Hepatocyte (in vitro differentiated cells): ENCODE results near the gene MYL7. TPM values are rescaled to one million over a fixed set of nuclear protein-coding genes. Genes with fewer than 3 reads are reported as not detected.

Experiments used
- DNase-seq: peaks from one replicate; pipeline ENCODE4 v3.0.0-alpha.2; 2016; ENCODE audit warnings: low spot score
- H2AFZ ChIP-seq: fragments of 200-600 bp; sonication (generic); 2 replicates; pipeline ENCODE4 v1.6.0; 2016; ENCODE audit warnings: antibody characterized with exemption, mild to moderate bottlenecking
- H3K27ac ChIP-seq: fragments of 200-600 bp; sonication (generic); 2 replicates; pipeline ENCODE4 v1.5.1; 2016; ENCODE audit warnings: mild to moderate bottlenecking
- H3K27me3 ChIP-seq: fragments of 200-600 bp; sonication (generic); 2 replicates; pipeline ENCODE4 v1.6.1; 2016
- H3K36me3 ChIP-seq: fragments of 200-600 bp; sonication (generic); replicated peaks from 2 replicates; pipeline ENCODE4 v1.5.1; 2016; ENCODE audit warnings: low read depth; ENCODE audit not compliant: insufficient read depth
- H3K4me1 ChIP-seq: fragments of 200-600 bp; sonication (generic); 2 replicates; pipeline ENCODE4 v1.5.1; 2016; ENCODE audit warnings: mild to moderate bottlenecking, moderate library complexity; ENCODE audit not compliant: insufficient read depth
- H3K4me2 ChIP-seq: fragments of 200-600 bp; sonication (generic); 2 replicates; pipeline ENCODE4 v1.6.0; 2016
- H3K4me3 ChIP-seq: fragments of 200-600 bp; sonication (generic); 2 replicates; pipeline ENCODE4 v1.5.1; 2016; ENCODE audit warnings: mild to moderate bottlenecking
- H3K79me2 ChIP-seq: fragments of 200-600 bp; sonication (generic); 2 replicates; pipeline ENCODE4 v1.6.0; 2017; ENCODE audit warnings: mild to moderate bottlenecking
- H3K9me2 ChIP-seq: fragments of 200-600 bp; sonication (generic); replicated peaks from 2 replicates; pipeline ENCODE4 v1.6.0; 2017; ENCODE audit warnings: mild to moderate bottlenecking; ENCODE audit not compliant: insufficient read depth
- H3K9me3 ChIP-seq: fragments of 200-600 bp; sonication (generic); 2 replicates; pipeline ENCODE4 v1.5.1; 2016; ENCODE audit warnings: low read depth, mild to moderate bottlenecking
- H4K20me1 ChIP-seq: fragments of 200-600 bp; sonication (generic); 2 replicates; pipeline ENCODE4 v1.6.0; 2016; ENCODE audit warnings: mild to moderate bottlenecking; ENCODE audit not compliant: insufficient read depth, poor library complexity, severe bottlenecking
- CTCF ChIP-seq: fragments of 200-600 bp; sonication (generic); IDR thresholded peaks from 2 replicates; pipeline ENCODE4 v1.5.1; 2016; ENCODE audit warnings: antibody characterized with exemption, mild to moderate bottlenecking; ENCODE audit not compliant: poor library complexity
- EZH2 ChIP-seq: fragments of 200-600 bp; sonication (generic); IDR thresholded peaks from 2 replicates; pipeline ENCODE4 v1.6.1; 2016; ENCODE audit warnings: antibody characterized with exemption, mild to moderate bottlenecking, borderline replicate concordance
- EZH2phosphoT487 ChIP-seq: fragments of 200-600 bp; sonication (generic); IDR thresholded peaks from one replicate; pipeline ENCODE4 v1.6.1; 2018; ENCODE audit warnings: antibody characterized with exemption, mild to moderate bottlenecking, low read depth, moderate library complexity; ENCODE audit not compliant: unreplicated experiment, severe bottlenecking
- WGBS: methylation state at CpG from one replicate; pipeline ENCODE4 v1.1.6; 2016; ENCODE audit warnings: low lambda C conversion rate; ENCODE audit errors: missing lambda C conversion rate; 5-methylcytosine and 5-hydroxymethylcytosine counted together
- polyA plus RNA-seq: library from polyadenylated mRNA; unstranded; fragments of >200 nt; fragmentation: Nextera tagmentation; extraction: Ambion mirVana; gene quantifications from 2 replicates; pipeline ENCODE4 v1.2.1, GENCODE V29; 2016
- total RNA-seq: library from RNA; depleted of rRNA; stranded (reverse); fragments of >200 nt; gene quantifications from 2 replicates; pipeline ENCODE4 v1.2.3, GENCODE V29; 2014

The MYL7 gene
- total and polyA plus RNA-seq, 2 experiments from 2014 or later, result 5.2 to 8.9 TPM

- H3K4me3 ChIP-seq, result no peak overlapping the region
- TF ChIP-seq EZH2 (no peak), EZH2phosphoT487 (no peak), CTCF (no peak)
- H3K27ac ChIP-seq, result no peak overlapping the region
- H3K9me3 ChIP-seq, result no peaks in the 10 kb centered on the region
- H2AFZ ChIP-seq, result no peak overlapping the region
- H4K20me1 ChIP-seq, result no peaks in the 10 kb centered on the region
- H3K79me2 ChIP-seq, result no peaks in the 10 kb centered on the region
- no peaks in the 10 kb centered on the region for H3K27me3 ChIP-seq
- H3K4me1 ChIP-seq, result peaks cover 8% of the 10 kb centered on the region
- no peaks in the 10 kb centered on the region for H3K36me3 ChIP-seq
- DNase-seq, result no peak
- 81% methylated on average over 5 of the region's 5 CpGs for WGBS
- no peaks in the 10 kb centered on the region for H3K9me2 ChIP-seq
- H3K4me2 ChIP-seq, result no peak overlapping the region
Observed at GRCh38 chr7:44185729-44186128, 44.6 kb upstream of the MYL7 start.

GRCh38 chr7:44184873-44185446, 43.8 kb upstream of the MYL7 start:
- Histone ChIP-seq H3K27me3 (no peaks in the 10 kb centered on the region), H3K4me3 (no peak overlapping the region), H3K4me1 (peaks cover 8% of the 10 kb centered on the region), H3K9me3 (no peaks in the 10 kb centered on the region), H3K4me2 (no peak overlapping the region), H3K27ac (peak overlapping the region; percentile 64), H3K9me2 (no peaks in the 10 kb centered on the region), H4K20me1 (no peaks in the 10 kb centered on the region), H2AFZ (no peak overlapping the region), H3K79me2 (no peaks in the 10 kb centered on the region), H3K36me3 (no peaks in the 10 kb centered on the region)
- DNase-seq, result no peak
- WGBS, result 89% methylated on average over 2 of the region's 2 CpGs
- TF ChIP-seq EZH2, result no peak
- no peak for TF ChIP-seq CTCF
- TF ChIP-seq EZH2phosphoT487, result no peak

GRCh38 chr7:44184206-44184872, 43.2 kb upstream of the MYL7 start:
- H2AFZ ChIP-seq, result no peak overlapping the region
- TF ChIP-seq CTCF (no peak), EZH2phosphoT487 (no peak), EZH2 (no peak)
- peaks cover 8% of the 10 kb centered on the region for H3K4me1 ChIP-seq
- H3K36me3 ChIP-seq, result no peaks in the 10 kb centered on the region
- no peaks in the 10 kb centered on the region for H3K9me3 ChIP-seq
- H3K4me2 ChIP-seq, result no peak overlapping the region
- H3K9me2 ChIP-seq, result no peaks in the 10 kb centered on the region
- H3K27me3 ChIP-seq, result no peaks in the 10 kb centered on the region
- H4K20me1 ChIP-seq, result no peaks in the 10 kb centered on the region
- 70% methylated on average over 16 of the region's 16 CpGs for WGBS
- peak overlapping the region; percentile 64 for H3K27ac ChIP-seq
- H3K4me3 ChIP-seq, result no peak overlapping the region
- H3K79me2 ChIP-seq, result no peaks in the 10 kb centered on the region
- DNase-seq, result peak; percentile 74
